ENCODE measurements around the gene UNC13B.

Gene UNC13B

DNA sequence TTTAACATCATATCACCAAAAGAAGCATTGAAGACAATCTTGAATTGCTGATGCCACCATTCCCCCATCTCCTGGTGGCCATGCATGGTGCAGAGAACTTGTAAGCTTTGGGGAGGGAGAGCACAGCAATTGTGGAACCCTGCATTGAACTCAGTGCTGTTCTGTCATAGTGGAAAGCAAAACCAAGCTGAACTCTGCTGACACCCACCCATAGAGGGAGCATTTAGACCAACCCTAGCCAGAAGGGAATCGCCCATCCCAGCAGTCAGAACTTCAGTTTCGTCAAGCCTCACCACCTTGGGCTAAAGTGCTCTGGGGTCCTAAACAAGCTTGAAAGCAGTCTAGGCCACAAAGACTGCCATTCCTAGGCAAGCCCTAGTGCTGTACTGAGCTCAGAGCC is 290.7 kb downstream of the UNC13B start:
- DNase-seq: peak; percentile 32

DNA sequence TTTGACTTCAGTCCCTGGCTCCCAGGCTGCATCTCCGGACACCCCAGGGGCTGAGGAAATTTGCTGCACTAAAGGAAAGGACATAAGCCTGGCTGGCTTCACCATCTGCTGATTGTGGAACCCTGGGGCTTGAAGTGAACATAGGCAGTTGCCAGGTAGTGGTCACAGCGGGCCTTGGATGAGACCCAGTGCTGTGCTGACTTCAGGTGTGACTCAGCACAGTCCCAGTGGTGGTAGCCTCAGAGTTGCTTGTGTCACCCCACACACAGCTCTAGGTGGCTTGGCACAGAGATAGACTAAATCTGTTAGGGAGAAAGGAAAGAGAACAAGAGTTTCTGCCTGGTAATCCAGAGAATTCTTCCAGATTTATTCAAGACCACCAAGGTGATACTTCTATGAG is 292.0 kb downstream of the UNC13B start:
- DNase-seq: no peak
